GM19455 (cell line): ENCODE measurements around the gene AIFM2.

ENCODE experiments used
- ATAC-seq: cut with Tn5 transposase; IDR thresholded peaks from one replicate; pipeline ENCODE4 v1.9.1; 2021; ENCODE audit not compliant: unreplicated experiment

Gene AIFM2

GRCh38 chr10:70063418-70064098 is 69.1 kb downstream of the AIFM2 start:
- no peak for ATAC-seq
